GM12891 (cell line): ENCODE data around the gene RASAL1.

ENCODE experiments used
- PAX5 ChIP-seq: IDR thresholded peaks from 2 replicates; pipeline ENCODE4 v1.6.1; 2011; ENCODE audit warnings: low read length, moderate library complexity, mild to moderate bottlenecking; ENCODE audit not compliant: insufficient read depth, severe bottlenecking
- POLR2A ChIP-seq: IDR thresholded peaks from 2 replicates; pipeline ENCODE4 v1.6.1; 2011; ENCODE audit warnings: low read depth, low read length, control low read depth
- POLR2AphosphoS5 ChIP-seq: IDR thresholded peaks from 2 replicates; pipeline ENCODE4 v1.6.1; 2011; ENCODE audit warnings: low read depth, low read length, control low read depth
- SPI1 ChIP-seq: IDR thresholded peaks from 2 replicates; pipeline ENCODE4 v1.6.1; 2011; ENCODE audit warnings: low read depth, low read length, control low read depth
- TAF1 ChIP-seq: IDR thresholded peaks from 2 replicates; pipeline ENCODE4 v1.6.1; 2011; ENCODE audit warnings: low read depth, low read length, control low read depth

- TF ChIP-seq POLR2AphosphoS5 (no peak), SPI1 (no peak), PAX5 (no peak), POLR2A (no peak), TAF1 (no peak)
These were observed 70.2 kb downstream of the RASAL1 start for GRCh38 chr12:113065126-113066007.
